CD4-positive, alpha-beta T cell treated with Interferon alpha-2 for 1 hour (primary cell): Measurements from ENCODE around the gene ASCL4.
"Not testable (repeated sequence)": the region's sequence is repeated elsewhere in the genome, so short reads cannot be mapped to it uniquely, and the experiment has no call there.

Source experiments
- DNase-seq, 2 donors: peaks; one replicate each; pipeline ENCODE4 v3.0.0-alpha.2; 2020 to 2022

ASCL4 gene

GRCh38 chr12:107774349-107775029, at the start of gene ASCL4:
ASCL4 (plus strand) TSS chr12:107774704; CDS start chr12:107775219, 515 bp downstream.
- no peak for DNase-seq

- DNase-seq = not testable (repeated sequence)
Measured at GRCh38 chr12:107727327-107727726, 47.2 kb upstream of the ASCL4 start.

- not testable (repeated sequence) for DNase-seq
Measured at GRCh38 chr12:107727742-107728141, 46.8 kb upstream of the ASCL4 start.

GRCh38 chr12:107730618-107731341, 43.7 kb upstream of the ASCL4 start:
- no peak for DNase-seq

- peak in 1 of 2 donors; percentile 39 for DNase-seq
Measured at GRCh38 chr12:107731366-107731765, 43.1 kb upstream of the ASCL4 start.

GRCh38 chr12:107732365-107732764, 42.1 kb upstream of the ASCL4 start:
- DNase-seq = no peak

GRCh38 chr12:107734139-107734538, 40.4 kb upstream of the ASCL4 start:
- no peak for DNase-seq

- DNase-seq = no peak
Measured at GRCh38 chr12:107735763-107736162, 38.7 kb upstream of the ASCL4 start.

- peak in 1 of 2 donors; percentile 80 for DNase-seq
Measured at GRCh38 chr12:107736914-107737313, 37.6 kb upstream of the ASCL4 start.

GRCh38 chr12:107748472-107748871, 26.0 kb upstream of the ASCL4 start:
- DNase-seq = no peak

GRCh38 chr12:107749083-107749482, 25.4 kb upstream of the ASCL4 start:
- DNase-seq = no peak

- DNase-seq = peak in 1 of 2 donors; percentile 19
Measured at GRCh38 chr12:107759410-107759809, 15.1 kb upstream of the ASCL4 start.

GRCh38 chr12:107760207-107760808, 14.2 kb upstream of the ASCL4 start:
- DNase-seq = peak in 1 of 2 donors; percentile 9

GRCh38 chr12:107760809-107761501, 13.5 kb upstream of the ASCL4 start, which contains the start of gene PRDM4:
PRDM4 (minus strand) TSS chr12:107761137; CDS start chr12:107760515, 622 bp downstream.
- peak; percentile 93 to 94 for DNase-seq

GRCh38 chr12:107761502-107761904, 13.0 kb upstream of the ASCL4 start:
- DNase-seq = peak in 1 of 2 donors; percentile 24

GRCh38 chr12:107762874-107763273, 11.6 kb upstream of the ASCL4 start:
- DNase-seq = no peak

GRCh38 chr12:107764626-107765025, 9.9 kb upstream of the ASCL4 start:
- no peak for DNase-seq

- DNase-seq = no peak
Measured at GRCh38 chr12:107765316-107765715, 9.2 kb upstream of the ASCL4 start.

- no peak for DNase-seq
Measured at GRCh38 chr12:107767466-107767865, 7.0 kb upstream of the ASCL4 start.

GRCh38 chr12:107775093-107775721, 703 bp downstream of the ASCL4 start:
- DNase-seq = no peak

- no peak for DNase-seq
Measured at GRCh38 chr12:107776171-107776570, 1.7 kb downstream of the ASCL4 start.

GRCh38 chr12:107778383-107779025, 4.0 kb downstream of the ASCL4 start:
- DNase-seq = no peak
